ENCODE measurements around the gene ANAPC5.
A peak's percentile ranks its signal among the peaks of the same experiment; 100 is the strongest.
"Not testable (repeated sequence)": the region's sequence is repeated elsewhere in the genome, so short reads cannot be mapped to it uniquely, and the experiment has no call there.

The ANAPC5 gene

DNA sequence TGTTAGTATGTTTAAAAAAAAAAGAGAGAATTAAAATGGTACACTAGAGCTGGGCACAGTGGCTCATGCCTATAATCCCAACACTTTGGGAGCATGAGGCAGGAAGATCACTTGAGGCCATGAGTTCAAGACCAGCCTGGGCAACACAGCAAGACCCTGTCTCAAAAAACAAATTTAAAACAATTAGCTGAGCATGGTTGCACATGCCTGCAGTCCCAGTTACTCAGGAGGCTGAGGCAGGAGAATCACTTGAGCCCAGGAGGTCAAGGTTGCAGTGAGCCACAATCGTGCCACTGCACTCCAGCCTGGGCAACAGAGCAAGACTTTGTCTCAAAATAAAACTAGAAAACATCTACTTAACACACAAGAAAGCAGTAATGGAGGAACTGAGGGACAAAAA lies 42.0 kb downstream of the ANAPC5 start:
- H3K4me1 ChIP-seq (ENCODE audit: control insufficient read depth, insufficient read depth, low read length, poor library complexity, severe bottlenecking); H3K9me3 ChIP-seq (ENCODE audit: control insufficient read depth, low read length); H3K4me3 ChIP-seq (ENCODE audit: extremely low read depth, insufficient read depth, low read length, poor library complexity, severe bottlenecking); H3K27ac ChIP-seq (ENCODE audit: low read depth, low read length, severe bottlenecking): not testable (repeated sequence)
- H3K36me3 ChIP-seq (ENCODE audit: control insufficient read depth, insufficient read depth, low read length), result peaks cover 51% of the 10 kb centered on the region
- WGBS, 2 experiments (ENCODE audit: insufficient coverage in 2 of 2), result 80 to 89% methylated on average over 1 of the region's 1 CpG

DNA sequence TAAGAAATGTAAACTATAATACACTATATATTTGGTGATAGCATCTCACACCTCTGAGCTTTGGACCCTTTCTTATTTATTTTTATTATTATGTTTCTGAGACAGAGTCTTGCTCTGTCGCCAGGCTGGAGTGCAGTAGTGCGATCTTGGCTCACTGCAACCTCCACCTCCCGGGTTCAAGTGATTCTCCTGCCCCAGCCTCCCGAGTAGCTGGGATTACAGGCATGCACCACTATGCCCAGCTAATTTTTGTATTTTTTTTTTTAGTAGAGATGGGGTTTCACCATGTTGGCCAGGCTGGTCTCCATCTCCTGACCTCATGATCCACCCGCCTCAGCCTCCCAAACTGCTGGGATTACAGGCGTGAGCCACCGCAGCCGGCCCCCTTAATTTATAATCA lies 44.8 kb downstream of the ANAPC5 start:
- H3K4me3 ChIP-seq (ENCODE audit: extremely low read depth, insufficient read depth, low read length, poor library complexity, severe bottlenecking); H3K27ac ChIP-seq (ENCODE audit: low read depth, low read length, severe bottlenecking); H3K9me3 ChIP-seq (ENCODE audit: control insufficient read depth, low read length); H3K4me1 ChIP-seq (ENCODE audit: control insufficient read depth, insufficient read depth, low read length, poor library complexity, severe bottlenecking): not testable (repeated sequence)
- H3K36me3 ChIP-seq (ENCODE audit: control insufficient read depth, insufficient read depth, low read length), result peaks cover 42% of the 10 kb centered on the region
- 100% methylated on average over 5 to 6 of the region's 8 CpGs for WGBS, 2 experiments (ENCODE audit: insufficient coverage in 2 of 2)

DNA sequence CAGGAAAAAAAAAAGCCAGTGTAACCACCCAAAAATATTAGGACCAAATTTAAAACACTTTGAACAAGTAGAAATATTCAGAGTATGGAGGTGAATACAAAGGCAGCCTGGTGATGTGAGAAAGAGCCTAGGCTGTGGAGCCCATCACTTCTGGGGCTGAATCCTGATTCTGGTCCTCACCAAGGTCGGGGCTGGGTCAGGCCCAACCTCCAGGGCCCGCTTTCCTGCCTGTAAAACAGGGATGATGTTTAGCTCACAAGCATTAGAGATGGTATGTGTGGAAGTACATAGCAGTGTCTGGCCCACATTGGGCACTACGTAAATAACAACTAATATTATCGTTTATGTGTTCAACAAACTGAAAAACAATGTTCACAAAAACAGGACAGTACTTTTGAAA lies 47.9 kb downstream of the ANAPC5 start:
- no peaks in the 10 kb centered on the region for H3K9me3 ChIP-seq (ENCODE audit: control insufficient read depth, low read length)
- H3K4me3 ChIP-seq (ENCODE audit: extremely low read depth, insufficient read depth, low read length, poor library complexity, severe bottlenecking), result no peak overlapping the region
- H3K27ac ChIP-seq (ENCODE audit: low read depth, low read length, severe bottlenecking), result no peak overlapping the region
- H3K36me3 ChIP-seq (ENCODE audit: control insufficient read depth, insufficient read depth, low read length), result peaks cover 15% of the 10 kb centered on the region
- no peaks in the 10 kb centered on the region for H3K4me1 ChIP-seq (ENCODE audit: control insufficient read depth, insufficient read depth, low read length, poor library complexity, severe bottlenecking)
- 95 to 100% methylated on average over 3 of the region's 4 CpGs for WGBS, 2 experiments (ENCODE audit: insufficient coverage in 2 of 2)

DNA sequence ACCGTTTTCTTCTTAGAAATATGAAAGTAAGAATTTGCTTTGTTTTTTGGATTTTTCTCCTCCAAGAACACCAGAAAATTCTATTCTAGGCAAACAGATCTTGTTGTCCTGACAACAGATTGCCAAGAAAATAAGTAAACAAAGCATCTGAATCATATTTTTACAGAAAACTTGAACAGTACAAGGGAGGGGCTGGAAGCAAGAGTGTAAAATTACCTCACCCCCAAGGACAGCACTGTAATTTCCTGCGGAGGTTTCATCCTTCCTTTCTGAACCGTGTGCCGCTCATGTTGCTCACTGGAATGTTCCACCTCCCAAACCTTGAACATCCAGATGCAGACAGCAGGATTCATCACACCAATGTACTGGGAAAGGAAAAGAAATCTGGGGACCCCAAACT lies 50.3 kb downstream of the ANAPC5 start:
- H3K27ac ChIP-seq (ENCODE audit: low read depth, low read length, severe bottlenecking), result no peak overlapping the region
- H3K9me3 ChIP-seq (ENCODE audit: control insufficient read depth, low read length), result no peaks in the 10 kb centered on the region
- no peaks in the 10 kb centered on the region for H3K36me3 ChIP-seq (ENCODE audit: control insufficient read depth, insufficient read depth, low read length)
- no peak overlapping the region for H3K4me3 ChIP-seq (ENCODE audit: extremely low read depth, insufficient read depth, low read length, poor library complexity, severe bottlenecking)
- 60% methylated on average over 1 of the region's 4 CpGs; no CpG with 5 or more reads in 1 of the 2 experiments for WGBS, 2 experiments (ENCODE audit: insufficient coverage in 2 of 2)
- H3K4me1 ChIP-seq (ENCODE audit: control insufficient read depth, insufficient read depth, low read length, poor library complexity, severe bottlenecking), result no peaks in the 10 kb centered on the region

DNA sequence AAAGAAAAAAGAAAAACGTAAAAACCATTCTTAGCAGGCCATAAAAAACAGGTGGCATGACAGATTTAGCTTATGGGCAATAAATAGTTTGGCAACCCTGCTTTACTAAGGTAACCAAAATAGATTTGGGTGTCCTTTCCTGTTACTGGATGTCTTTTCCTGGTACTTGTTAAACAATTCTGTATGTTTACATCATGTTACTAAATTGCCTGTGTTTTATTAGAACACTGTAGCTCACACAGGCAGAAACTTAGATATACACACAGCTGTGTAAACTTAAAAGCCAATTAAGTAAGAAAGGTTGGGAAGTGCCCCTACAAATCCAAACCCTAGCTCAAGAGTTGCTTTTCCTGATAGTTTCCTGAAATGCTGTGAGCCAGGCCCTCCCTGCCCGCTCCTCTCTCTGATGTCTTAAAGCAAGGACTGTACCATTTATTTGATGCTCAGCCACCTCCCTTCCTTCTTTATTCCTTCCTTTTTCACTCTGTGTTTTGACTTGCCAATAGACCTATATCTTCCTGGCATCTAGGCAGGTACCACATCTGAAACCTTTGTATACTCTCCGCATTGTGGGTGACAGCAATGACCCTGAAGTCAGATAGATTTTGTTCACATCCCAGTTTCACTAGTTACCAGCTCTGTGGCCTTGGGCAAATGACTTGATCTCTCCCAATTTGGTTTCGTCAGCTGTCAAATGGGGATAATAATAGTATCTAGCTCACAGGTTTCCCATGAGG lies 52.0 kb downstream of the ANAPC5 start:
- H3K27ac ChIP-seq (ENCODE audit: low read depth, low read length, severe bottlenecking), result no peak overlapping the region
- 86 to 100% methylated on average over 2 to 3 of the region's 4 CpGs for WGBS, 2 experiments (ENCODE audit: insufficient coverage in 2 of 2)
- H3K36me3 ChIP-seq (ENCODE audit: control insufficient read depth, insufficient read depth, low read length), result no peaks in the 10 kb centered on the region
- peaks cover 4% of the 10 kb centered on the region for H3K4me1 ChIP-seq (ENCODE audit: control insufficient read depth, insufficient read depth, low read length, poor library complexity, severe bottlenecking)
- no peaks in the 10 kb centered on the region for H3K9me3 ChIP-seq (ENCODE audit: control insufficient read depth, low read length)
- no peak overlapping the region for H3K4me3 ChIP-seq (ENCODE audit: extremely low read depth, insufficient read depth, low read length, poor library complexity, severe bottlenecking)

DNA sequence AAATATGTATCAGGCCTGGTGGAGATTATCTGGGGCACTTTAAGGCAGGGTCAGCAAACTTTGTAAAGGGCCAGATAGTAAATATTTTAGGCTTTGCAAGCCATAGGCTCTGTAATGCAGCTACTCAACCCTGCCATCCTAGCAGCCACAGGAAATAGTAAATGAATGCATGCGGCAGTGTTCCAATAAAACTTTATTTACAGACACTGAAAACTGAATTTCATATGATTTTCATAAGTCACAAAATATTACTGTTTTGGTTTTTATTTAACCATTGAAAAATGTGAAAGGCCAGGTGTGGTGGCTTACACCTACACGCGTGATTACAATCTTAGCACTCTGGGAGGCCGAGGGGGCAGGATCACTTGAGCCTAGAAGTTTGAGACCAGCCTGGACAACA lies 52.5 kb downstream of the ANAPC5 start:
- no peak overlapping the region for H3K27ac ChIP-seq (ENCODE audit: low read depth, low read length, severe bottlenecking)
- peaks cover 4% of the 10 kb centered on the region for H3K4me1 ChIP-seq (ENCODE audit: control insufficient read depth, insufficient read depth, low read length, poor library complexity, severe bottlenecking)
- WGBS, 2 experiments (ENCODE audit: insufficient coverage in 2 of 2), result 91 to 97% methylated on average over 3 of the region's 4 CpGs
- H3K4me3 ChIP-seq (ENCODE audit: extremely low read depth, insufficient read depth, low read length, poor library complexity, severe bottlenecking), result no peak overlapping the region
- no peaks in the 10 kb centered on the region for H3K36me3 ChIP-seq (ENCODE audit: control insufficient read depth, insufficient read depth, low read length)
- no peaks in the 10 kb centered on the region for H3K9me3 ChIP-seq (ENCODE audit: control insufficient read depth, low read length)

DNA sequence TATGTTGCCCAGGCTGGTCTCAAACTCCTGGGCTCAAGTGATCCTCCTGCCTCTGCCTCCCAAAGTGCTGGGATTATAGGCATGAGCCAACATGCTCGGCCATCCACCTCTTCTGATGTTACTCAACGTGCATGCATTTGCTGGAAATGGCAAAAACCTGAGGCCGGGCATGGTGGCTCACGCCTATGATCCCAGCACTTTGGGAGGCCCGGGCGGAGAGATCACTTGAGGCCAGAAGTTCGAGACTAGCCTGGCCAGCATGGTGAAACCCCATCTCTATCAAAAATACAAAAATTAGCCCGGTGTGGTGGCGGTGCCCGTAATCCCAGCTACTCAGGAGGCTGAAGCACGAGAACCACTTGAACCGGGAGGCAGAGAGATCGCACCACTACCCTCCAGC lies 53.8 kb downstream of the ANAPC5 start:
- 93 to 100% methylated on average over 10 to 11 of the region's 13 CpGs for WGBS, 2 experiments (ENCODE audit: insufficient coverage in 2 of 2)
- not testable (repeated sequence) for H3K27ac ChIP-seq (ENCODE audit: low read depth, low read length, severe bottlenecking); H3K9me3 ChIP-seq (ENCODE audit: control insufficient read depth, low read length); H3K4me3 ChIP-seq (ENCODE audit: extremely low read depth, insufficient read depth, low read length, poor library complexity, severe bottlenecking); H3K36me3 ChIP-seq (ENCODE audit: control insufficient read depth, insufficient read depth, low read length); H3K4me1 ChIP-seq (ENCODE audit: control insufficient read depth, insufficient read depth, low read length, poor library complexity, severe bottlenecking)

- H3K9me3 ChIP-seq (ENCODE audit: control insufficient read depth, low read length), result no peaks in the 10 kb centered on the region
- peaks cover 4% of the 10 kb centered on the region for H3K4me1 ChIP-seq (ENCODE audit: control insufficient read depth, insufficient read depth, low read length, poor library complexity, severe bottlenecking)
- peak overlapping the region; percentile 61 for H3K4me3 ChIP-seq (ENCODE audit: extremely low read depth, insufficient read depth, low read length, poor library complexity, severe bottlenecking)
- no peak overlapping the region for H3K27ac ChIP-seq (ENCODE audit: low read depth, low read length, severe bottlenecking)
- WGBS, 2 experiments (ENCODE audit: insufficient coverage in 2 of 2), result 11 to 18% methylated on average over 14 to 19 of the region's 21 CpGs
- H3K36me3 ChIP-seq (ENCODE audit: control insufficient read depth, insufficient read depth, low read length), result peaks cover 10% of the 10 kb centered on the region
Observed at GRCh38 chr12:121297435-121297991, 54.7 kb downstream of the ANAPC5 start.

GRCh38 chr12:121296618-121297434 lies 55.4 kb downstream of the ANAPC5 start, which contains the start of gene CAMKK2:
CAMKK2 (minus strand) TSS chr12:121296709; CDS start chr12:121274526, 22,183 bp downstream.
- H3K27ac ChIP-seq (ENCODE audit: low read depth, low read length, severe bottlenecking), result peak within 1 kb of the TSS; percentile 41
- peaks cover 4% of the 10 kb centered on the region for H3K4me1 ChIP-seq (ENCODE audit: control insufficient read depth, insufficient read depth, low read length, poor library complexity, severe bottlenecking)
- H3K36me3 ChIP-seq (ENCODE audit: control insufficient read depth, insufficient read depth, low read length), result peaks cover 16% of the 10 kb centered on the region
- H3K4me3 ChIP-seq (ENCODE audit: extremely low read depth, insufficient read depth, low read length, poor library complexity, severe bottlenecking), result peak within 1 kb of the TSS; percentile 87
- 0 to 1% methylated on average over 73 to 74 of the region's 104 CpGs for WGBS, 2 experiments (ENCODE audit: insufficient coverage in 2 of 2)
- H3K9me3 ChIP-seq (ENCODE audit: control insufficient read depth, low read length), result no peaks in the 10 kb centered on the region

DNA sequence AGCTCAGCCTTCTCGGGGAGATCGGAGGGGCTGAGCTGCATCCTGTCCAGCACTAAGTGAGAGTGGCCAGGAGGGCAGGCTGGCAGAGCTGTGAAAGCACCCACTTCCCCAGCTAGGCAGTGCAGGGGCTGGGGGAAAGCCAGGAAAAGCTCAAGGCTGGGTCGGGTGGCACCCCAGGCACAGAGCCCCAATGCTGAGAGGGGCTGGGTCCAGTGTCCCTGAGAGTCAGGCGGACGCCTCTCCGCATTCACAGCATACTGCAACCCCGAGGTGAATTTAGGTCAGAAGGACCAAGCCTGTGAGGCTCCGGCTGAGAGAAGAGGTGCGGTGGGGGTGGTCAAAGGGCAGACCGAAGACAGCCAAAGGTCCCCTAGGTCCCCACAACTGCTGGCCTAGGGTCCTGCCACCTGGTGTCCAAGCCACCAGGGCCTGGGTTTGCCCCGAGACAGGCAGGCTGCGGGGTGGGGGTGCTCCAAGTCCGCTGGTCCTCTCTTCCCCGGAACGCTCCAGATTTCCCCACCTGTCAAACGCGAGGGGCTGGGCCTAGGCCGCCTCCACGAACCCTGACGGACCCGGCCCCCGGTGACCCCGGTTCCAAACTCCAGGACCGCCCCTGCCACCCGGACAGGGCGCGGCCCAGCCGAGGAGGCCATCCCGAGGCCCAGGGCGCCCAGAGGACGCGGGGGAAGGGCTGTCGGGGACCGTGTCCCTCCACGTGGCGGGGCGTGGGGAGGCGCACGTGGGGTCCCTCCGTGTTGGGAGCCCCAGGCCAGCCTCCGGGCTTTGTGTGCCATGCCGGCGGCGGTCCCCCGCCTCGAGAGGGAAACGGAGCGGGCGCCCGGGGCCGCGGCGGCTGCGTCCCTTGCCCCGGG lies 56.2 kb downstream of the ANAPC5 start:
- 1% methylated on average over 45 to 49 of the region's 55 CpGs for WGBS, 2 experiments (ENCODE audit: insufficient coverage in 2 of 2)
- Histone ChIP-seq H3K36me3 (ENCODE audit: control insufficient read depth, insufficient read depth, low read length) (peaks cover 16% of the 10 kb centered on the region), H3K9me3 (ENCODE audit: control insufficient read depth, low read length) (no peaks in the 10 kb centered on the region), H3K27ac (ENCODE audit: low read depth, low read length, severe bottlenecking) (peak overlapping the region; percentile 10), H3K4me3 (ENCODE audit: extremely low read depth, insufficient read depth, low read length, poor library complexity, severe bottlenecking) (peak overlapping the region; percentile 87), H3K4me1 (ENCODE audit: control insufficient read depth, insufficient read depth, low read length, poor library complexity, severe bottlenecking) (peaks cover 4% of the 10 kb centered on the region)
